ENCODE measurements around the gene RBM41. TPM values are rescaled to one million over a fixed set of nuclear protein-coding genes. Genes with fewer than 3 reads are reported as not detected.
"Not testable (repeated sequence)": the region's sequence is repeated elsewhere in the genome, so short reads cannot be mapped to it uniquely, and the experiment has no call there.

Gene RBM41
- total RNA-seq, result 10 to 100 TPM; 15.6 to 26.4 (median 20.7) TPM
- long read RNA-seq, donor 1, partial matches to known transcripts, result 1 of 7 reads
- long read RNA-seq, donor 1, other reads (novel, unspliced or antisense), result 3 of 7 reads
- long read RNA-seq, donor 2, transcript RBM41-201 (7 exons, 1,662 nt), result major isoform, 5 of 10 reads
- long read RNA-seq, donor 2, partial matches to known transcripts, result 0 of 10 reads
- long read RNA-seq, donor 2, other reads (novel, unspliced or antisense), result 5 of 10 reads

DNA sequence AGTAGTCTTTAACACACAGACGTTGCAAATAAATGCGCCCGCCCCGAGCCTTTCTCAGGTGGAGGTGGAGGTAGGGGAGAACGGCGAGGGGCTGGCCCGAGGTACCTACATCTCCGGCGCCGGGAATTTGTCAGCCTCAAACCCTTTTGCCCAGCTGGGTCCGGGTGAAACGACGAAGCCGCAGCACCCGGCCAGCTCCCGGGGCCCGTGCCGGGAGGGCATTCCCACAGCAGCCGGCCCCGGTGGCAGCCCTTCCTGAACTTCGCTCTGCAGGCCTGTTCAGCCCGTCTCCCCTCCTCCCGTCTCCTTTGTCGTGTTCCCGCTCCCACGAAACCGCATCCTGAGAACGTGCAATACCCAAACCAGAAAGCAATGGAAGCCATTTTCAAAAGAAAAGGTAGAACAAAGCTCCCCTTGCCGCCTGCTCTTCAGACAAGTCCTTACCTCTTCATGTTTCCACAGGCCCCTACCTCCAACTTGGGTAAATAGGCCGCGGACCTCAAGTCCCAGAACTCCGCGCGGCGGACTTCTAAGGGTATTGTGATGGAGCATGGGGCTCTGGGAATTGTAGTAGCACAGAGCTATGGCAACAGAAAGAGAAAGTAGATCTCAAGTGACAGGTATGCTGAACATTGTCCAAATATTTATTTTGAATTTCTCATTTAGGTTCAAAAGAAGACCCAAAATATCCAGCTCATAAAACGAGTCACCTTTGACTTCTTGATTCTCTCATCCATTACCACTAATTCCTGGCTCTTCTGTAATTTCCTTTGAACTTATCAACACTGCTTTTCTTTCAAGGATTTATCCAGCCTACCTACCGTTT, at the start of gene RBM41:
Gene RBM41, minus strand, starts transcription at position 501 of the 826 bp plus-strand sequence. Its CDS starts 49 bp downstream, at position 452.
- Histone ChIP-seq H3K9me3 (no peaks in the 10 kb centered on the region), H3K4me3 (peak within 1 kb of the TSS; percentile 36), H3K4me1 (ENCODE audit: low read depth) (peaks cover 3% of the 10 kb centered on the region), H3K36me3 (ENCODE audit: low read depth) (no peaks in the 10 kb centered on the region)
- TF ChIP-seq, protein P1, sequence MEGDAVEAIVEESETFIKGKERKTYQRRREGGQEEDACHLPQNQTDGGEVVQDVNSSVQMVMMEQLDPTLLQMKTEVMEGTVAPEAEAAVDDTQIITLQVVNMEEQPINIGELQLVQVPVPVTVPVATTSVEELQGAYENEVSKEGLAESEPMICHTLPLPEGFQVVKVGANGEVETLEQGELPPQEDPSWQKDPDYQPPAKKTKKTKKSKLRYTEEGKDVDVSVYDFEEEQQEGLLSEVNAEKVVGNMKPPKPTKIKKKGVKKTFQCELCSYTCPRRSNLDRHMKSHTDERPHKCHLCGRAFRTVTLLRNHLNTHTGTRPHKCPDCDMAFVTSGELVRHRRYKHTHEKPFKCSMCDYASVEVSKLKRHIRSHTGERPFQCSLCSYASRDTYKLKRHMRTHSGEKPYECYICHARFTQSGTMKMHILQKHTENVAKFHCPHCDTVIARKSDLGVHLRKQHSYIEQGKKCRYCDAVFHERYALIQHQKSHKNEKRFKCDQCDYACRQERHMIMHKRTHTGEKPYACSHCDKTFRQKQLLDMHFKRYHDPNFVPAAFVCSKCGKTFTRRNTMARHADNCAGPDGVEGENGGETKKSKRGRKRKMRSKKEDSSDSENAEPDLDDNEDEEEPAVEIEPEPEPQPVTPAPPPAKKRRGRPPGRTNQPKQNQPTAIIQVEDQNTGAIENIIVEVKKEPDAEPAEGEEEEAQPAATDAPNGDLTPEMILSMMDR (IDR thresholded peaks at IDR 0.05), result no peak
- DNase-seq (peak; percentile 83 to 86 (median 85)), ATAC-seq (peak; percentile 99)
- intact Hi-C loops (cut with DNase I, micrococcal nuclease), result no loop called here

DNA sequence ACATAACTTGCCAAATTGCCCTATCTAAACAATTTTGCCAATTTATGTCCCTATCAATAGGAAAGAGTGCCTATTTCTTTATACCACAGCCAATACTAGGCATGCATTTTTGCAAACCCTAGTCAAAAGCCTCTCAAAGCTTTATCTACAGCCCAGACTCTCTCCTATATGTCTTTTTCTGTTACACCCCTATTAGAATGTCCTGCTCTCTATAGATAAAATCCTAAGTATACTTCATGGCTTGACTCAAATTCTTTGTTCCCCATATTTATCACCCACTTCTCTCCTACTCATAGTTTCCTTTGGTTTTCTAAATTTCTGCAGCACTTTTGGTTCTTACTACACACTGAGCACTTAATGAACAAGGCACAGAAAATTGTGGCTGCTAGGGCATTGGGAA, 49.6 kb upstream of the RBM41 start:
- Histone ChIP-seq H3K4me1 (ENCODE audit: low read depth) (no peaks in the 10 kb centered on the region), H3K4me3 (no peak overlapping the region), H3K36me3 (ENCODE audit: low read depth) (no peaks in the 10 kb centered on the region), H3K9me3 (no peaks in the 10 kb centered on the region)
- no peak for DNase-seq
- no peak for ATAC-seq
- TF ChIP-seq, protein P1 (IDR thresholded peaks at IDR 0.05), result no peak
- intact Hi-C loops (cut with DNase I, micrococcal nuclease), result no loop called here

DNA sequence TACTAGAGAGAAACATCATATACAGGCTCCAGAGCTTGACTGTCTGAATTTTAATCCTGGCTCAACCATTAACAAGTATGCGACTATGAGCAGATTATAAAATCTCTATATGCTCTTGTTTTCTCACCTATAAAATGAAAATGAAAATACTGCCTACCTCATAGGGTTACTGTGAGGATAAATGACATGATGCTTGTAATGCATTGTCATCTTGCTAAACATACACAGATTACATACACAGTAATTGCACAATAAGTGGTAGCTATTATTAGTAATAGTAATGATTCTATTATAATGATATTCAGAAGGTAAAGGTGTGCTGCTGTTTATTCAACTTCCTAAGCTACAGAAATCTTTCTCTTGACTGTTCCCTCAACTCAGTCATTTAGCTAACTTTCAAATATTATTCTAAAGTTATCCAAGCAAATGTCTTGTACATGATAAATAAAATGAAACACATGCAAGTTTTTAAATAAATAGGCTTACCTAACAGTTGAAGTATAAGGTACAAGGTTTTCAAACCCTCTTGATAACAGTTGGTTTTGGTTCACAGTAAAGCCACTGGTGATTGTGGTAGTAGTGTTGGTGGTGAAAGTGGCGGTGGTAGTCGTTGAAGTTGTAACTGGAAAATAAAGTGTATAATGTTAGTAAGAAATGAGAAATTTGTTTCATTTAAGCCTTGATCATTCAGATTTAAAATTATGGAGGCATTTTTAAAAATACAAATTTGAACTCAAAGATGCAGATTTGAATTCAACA, 48.7 kb upstream of the RBM41 start:
- Histone ChIP-seq H3K9me3 (no peaks in the 10 kb centered on the region), H3K4me1 (ENCODE audit: low read depth) (no peaks in the 10 kb centered on the region), H3K36me3 (ENCODE audit: low read depth) (no peaks in the 10 kb centered on the region), H3K4me3 (no peak overlapping the region)
- ATAC-seq, result no peak
- intact Hi-C loops (cut with DNase I, micrococcal nuclease), result no loop called here
- TF ChIP-seq, protein P1 (IDR thresholded peaks at IDR 0.05), result no peak
- no peak for DNase-seq

DNA sequence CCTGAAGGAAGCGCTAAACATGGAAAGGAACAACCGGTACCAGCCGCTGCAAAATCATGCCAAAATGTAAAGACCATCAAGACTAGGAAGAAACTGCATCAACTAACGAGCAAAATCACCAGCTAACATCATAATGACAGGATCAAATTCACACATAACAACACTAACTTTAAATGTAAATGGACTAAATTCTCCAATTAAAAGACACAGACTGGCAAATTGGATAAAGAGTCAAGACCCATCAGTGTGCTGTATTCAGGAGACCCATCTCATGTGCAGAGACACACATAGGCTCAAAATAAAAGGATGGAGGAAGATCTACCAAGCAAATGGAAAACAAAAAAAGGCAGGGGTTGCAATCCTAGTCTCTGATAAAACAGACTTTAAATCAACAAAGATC, 39.0 kb upstream of the RBM41 start:
- H3K9me3 ChIP-seq; H3K36me3 ChIP-seq (ENCODE audit: low read depth); DNase-seq; intact Hi-C loops (cut with DNase I, micrococcal nuclease); ATAC-seq; H3K4me3 ChIP-seq; H3K4me1 ChIP-seq (ENCODE audit: low read depth): not testable (repeated sequence)

DNA sequence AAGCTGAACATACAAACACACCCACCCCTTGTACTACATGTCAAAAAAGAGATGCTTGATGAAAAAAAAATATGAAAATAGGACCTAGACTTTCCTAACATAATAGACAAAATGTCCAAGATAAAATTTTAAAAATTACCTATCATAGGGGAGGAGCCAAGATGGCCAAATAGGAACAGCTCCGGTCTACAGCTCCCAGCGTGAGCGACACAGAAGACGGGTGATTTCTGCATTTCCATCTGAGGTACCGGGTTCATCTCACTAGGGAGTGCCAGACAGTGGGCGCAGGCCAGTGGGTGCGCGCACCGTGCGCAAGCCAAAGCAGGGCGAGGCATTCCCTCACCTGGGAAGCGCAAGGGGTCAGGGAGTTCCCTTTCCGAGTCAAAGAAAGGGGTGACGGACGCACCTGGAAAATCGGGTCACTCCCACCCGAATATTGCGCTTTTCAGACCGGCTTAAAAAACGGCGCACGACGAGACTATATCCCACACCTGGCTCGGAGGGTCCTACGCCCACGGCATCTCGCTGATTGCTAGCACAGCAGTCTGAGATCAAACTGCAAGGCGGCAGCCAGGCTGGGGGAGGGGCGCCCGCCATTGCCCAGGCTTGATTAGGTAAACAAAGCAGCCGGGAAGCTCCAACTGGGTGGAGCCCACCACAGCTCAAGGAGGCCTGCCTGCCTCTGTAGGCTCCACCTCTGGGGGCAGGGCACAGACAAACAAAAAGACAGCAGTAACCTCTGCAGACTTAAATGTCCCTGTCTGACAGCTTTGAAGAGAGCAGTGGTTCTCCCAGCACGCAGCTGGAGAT, 37.2 kb upstream of the RBM41 start:
- H3K4me1 ChIP-seq (ENCODE audit: low read depth); H3K4me3 ChIP-seq; H3K36me3 ChIP-seq (ENCODE audit: low read depth); ATAC-seq; intact Hi-C loops (cut with DNase I, micrococcal nuclease); H3K9me3 ChIP-seq: not testable (repeated sequence)
- DNase-seq, result peak in 2 of 3 donors; percentile 1 to 30
